Activated CD8-positive, alpha-beta memory T cell treated with anti-CD3 and anti-CD28 coated beads for 36 hours (primary cell): ENCODE results near the gene VPS4B. TPM values are rescaled to one million over a fixed set of nuclear protein-coding genes. Genes with fewer than 3 reads are reported as not detected.

Source experiments
- CTCF ChIA-PET: fragments of 350-600 bp; sonication (Branson Sonifier 250); formaldehyde crosslinking; loops from one replicate; lab custom pipeline; 2021; ENCODE audit warnings: antibody characterized with exemption; lab: Charles Lee
- POLR2A ChIA-PET: fragments of 350-600 bp; sonication (Branson Sonifier 250); formaldehyde crosslinking; loops from one replicate; lab custom pipeline; 2021; ENCODE audit warnings: antibody characterized with exemption; lab: Charles Lee
- total RNA-seq, 2 experiments: library from RNA; stranded (reverse); gene quantifications; one replicate each; pipeline ENCODE4 v1.2.3, GENCODE V29; 2021

The VPS4B gene
- total RNA-seq, 2 experiments from 2014 or later = 51.1 to 53.9 TPM

GRCh38 chr18:63438181-63438580, 15.9 kb upstream of the VPS4B start:
- ChIA-PET POLR2A (no interaction called here), CTCF (interaction anchor here (0.8 to 3.1 kb wide), 11 partner anchors 8 to 456 kb away, joined by 3 to 11 read pairs (median 4); no protein-coding TSS in a partner anchor)

- ChIA-PET POLR2A (no interaction called here), CTCF (interaction anchor here (1.1 kb wide), 1 partner anchor 415 kb away, joined by 3 read pairs; no protein-coding TSS in a partner anchor)
These were observed 11.1 kb upstream of the VPS4B start for GRCh38 chr18:63433334-63433866.

- ChIA-PET CTCF (interaction anchor here (1.3 kb wide), 1 partner anchor 8 kb away, joined by 4 read pairs; no protein-coding TSS in a partner anchor), POLR2A (no interaction called here)
These were observed 8.9 kb upstream of the VPS4B start for GRCh38 chr18:63431180-63431579.

- ChIA-PET CTCF (interaction anchor here (1.3 kb wide), 1 partner anchor 9 kb away, joined by 4 read pairs; no protein-coding TSS in a partner anchor), POLR2A (no interaction called here)
These were observed 8.2 kb upstream of the VPS4B start for GRCh38 chr18:63430526-63430925.

GRCh38 chr18:63427558-63427957, 5.3 kb upstream of the VPS4B start:
- CTCF ChIA-PET = no interaction called here
- POLR2A ChIA-PET = interaction anchor here (0.5 to 0.6 kb wide), 2 partner anchors 29 to 377 kb away, joined by 3 to 4 read pairs; no protein-coding TSS in a partner anchor

GRCh38 chr18:63422864-63423304, 608 bp upstream of the VPS4B start:
- POLR2A ChIA-PET = interaction anchor here (1.3 kb wide), 1 partner anchor 57 kb away, joined by 9 read pairs; no protein-coding TSS in a partner anchor
- CTCF ChIA-PET = no interaction called here

- CTCF ChIA-PET = no interaction called here
These were observed 762 bp downstream of the VPS4B start for GRCh38 chr18:63421514-63421913.

GRCh38 chr18:63412953-63413352, 9.3 kb downstream of the VPS4B start:
- ChIA-PET POLR2A (no interaction called here), CTCF (no interaction called here)

More at GRCh38 chr18:63421514-63421913, 762 bp downstream of the VPS4B start:
- POLR2A ChIA-PET = interaction anchor here (1.0 to 1.3 kb wide), 3 partner anchors 11 to 56 kb away, joined by 4 to 9 read pairs (median 7); partner anchors contain the start of gene KDSR

- ChIA-PET CTCF (interaction anchor here (0.9 to 1.2 kb wide), 2 partner anchors 28 to 93 kb away, joined by 3 read pairs; no protein-coding TSS in a partner anchor), POLR2A (interaction anchor here (1.3 kb wide), 2 partner anchors 11 to 45 kb away, joined by 4 to 6 read pairs; partner anchors contain the start of gene VPS4B)
These were observed 11.5 kb downstream of the VPS4B start for GRCh38 chr18:63410792-63411191.

- POLR2A ChIA-PET = no interaction called here
- CTCF ChIA-PET = no interaction called here
These were observed 13.0 kb downstream of the VPS4B start for GRCh38 chr18:63409301-63409700.

GRCh38 chr18:63407734-63408133, 14.5 kb downstream of the VPS4B start:
- ChIA-PET CTCF (no interaction called here), POLR2A (no interaction called here)

GRCh38 chr18:63405986-63406385, 16.3 kb downstream of the VPS4B start:
- CTCF ChIA-PET = no interaction called here
- POLR2A ChIA-PET = no interaction called here

GRCh38 chr18:63402246-63403162, 19.8 kb downstream of the VPS4B start:
- POLR2A ChIA-PET = no interaction called here
- CTCF ChIA-PET = no interaction called here

GRCh38 chr18:63399300-63399699, 23.0 kb downstream of the VPS4B start:
- POLR2A ChIA-PET = no interaction called here
- CTCF ChIA-PET = no interaction called here

- POLR2A ChIA-PET = no interaction called here
- CTCF ChIA-PET = interaction anchor here (1.4 kb wide), 1 partner anchor 18 kb away, joined by 3 read pairs; no protein-coding TSS in a partner anchor
These were observed 24.9 kb downstream of the VPS4B start for GRCh38 chr18:63397349-63397748.

- POLR2A ChIA-PET = no interaction called here
- CTCF ChIA-PET = interaction anchor here (1.2 kb wide), 1 partner anchor 44 kb away, joined by 4 read pairs; no protein-coding TSS in a partner anchor
These were observed 26.8 kb downstream of the VPS4B start for GRCh38 chr18:63395503-63395902.

GRCh38 chr18:63394954-63395353, 27.3 kb downstream of the VPS4B start:
- CTCF ChIA-PET = interaction anchor here (1.2 kb wide), 1 partner anchor 45 kb away, joined by 4 read pairs; no protein-coding TSS in a partner anchor
- POLR2A ChIA-PET = no interaction called here

GRCh38 chr18:63387861-63388260, 34.4 kb downstream of the VPS4B start:
- CTCF ChIA-PET = interaction anchor here (0.7 kb wide), 1 partner anchor 566 kb away, joined by 3 read pairs; no protein-coding TSS in a partner anchor
- POLR2A ChIA-PET = no interaction called here

- ChIA-PET CTCF (no interaction called here), POLR2A (no interaction called here)
These were observed 39.4 kb downstream of the VPS4B start for GRCh38 chr18:63382843-63383242.

- ChIA-PET CTCF (interaction anchor here (0.7 kb wide), 1 partner anchor 8 kb away, joined by 3 read pairs; no protein-coding TSS in a partner anchor), POLR2A (no interaction called here)
These were observed 42.7 kb downstream of the VPS4B start for GRCh38 chr18:63379639-63379962.
